SU-DHL-6 (cell line): ENCODE measurements around the gene MAFF.

Source experiments
- CTCF ChIP-seq: fragments of 200-600 bp; sonication (generic); IDR thresholded peaks from one replicate; pipeline ENCODE4 v1.5.1; 2017; ENCODE audit warnings: antibody characterized with exemption, mild to moderate bottlenecking, low read length, moderate library complexity; ENCODE audit not compliant: insufficient read depth, poor library complexity, severe bottlenecking
- EZH2phosphoT487 ChIP-seq: fragments of 200-600 bp; sonication (generic), shearing (Covaris generic); conservative IDR thresholded peaks from 2 replicates; pipeline ENCODE4 v1.6.1; 2018; ENCODE audit warnings: mild to moderate bottlenecking, antibody characterized with exemption, low read length, moderate library complexity, mixed read lengths

- TF ChIP-seq CTCF (no peak), EZH2phosphoT487 (no peak)
Observed at GRCh38 chr22:38228873-38229740, 27.3 kb downstream of the MAFF start.
